Measurements from ENCODE around the gene PTPRM. TPM values are rescaled to one million over a fixed set of nuclear protein-coding genes. Genes with fewer than 3 reads are reported as not detected.

The PTPRM gene
- total RNA-seq, 1 experiment from 2014 or later: 11.1 TPM

- no peaks in the 10 kb centered on the region for H3K9me3 Mint-ChIP-seq
- ChIA-PET POLR2A (no interaction called here), CTCF (no interaction called here)
- no peaks in the 10 kb centered on the region for H3K36me3 Mint-ChIP-seq
- H3K4me1 Mint-ChIP-seq: peaks cover 4% of the 10 kb centered on the region; the same call in 1 of the 2 replicates
- ATAC-seq (no peak), DNase-seq (ENCODE audit: low spot score) (no peak)
- no peak overlapping the region for H3K4me3 Mint-ChIP-seq
- no peak overlapping the region for H3K27ac Mint-ChIP-seq
- H3K27me3 Mint-ChIP-seq (ENCODE audit: low read depth): no peaks in the 10 kb centered on the region
- TF ChIP-seq ZNF317 (CRISPR knock-in tag; IDR thresholded peaks at IDR 0.05; ENCODE audit: borderline replicate concordance, low read depth) (no peak), IRF2 (CRISPR knock-in tag; IDR thresholded peaks at IDR 0.05; ENCODE audit: borderline replicate concordance, low read depth) (no peak), HMGA2 (CRISPR knock-in tag; IDR thresholded peaks at IDR 0.05) (no peak), ZNF138 (CRISPR knock-in tag; conservative IDR thresholded peaks at IDR 0.05) (no peak)
Measured at GRCh38 chr18:7980656-7981055, 413.5 kb downstream of the PTPRM start.

- ChIA-PET POLR2A (no interaction called here), CTCF (interaction anchor here (0.6 to 1.2 kb wide), 5 partner anchors 59 to 1729 kb away, joined by 3 to 5 read pairs (median 4); no protein-coding TSS in a partner anchor)
- Mint-ChIP-seq H3K27ac (no peak overlapping the region), H3K4me3 (no peak overlapping the region), H3K4me1 (peaks cover 4% of the 10 kb centered on the region; the same call in 1 of the 2 replicates), H3K36me3 (no peaks in the 10 kb centered on the region), H3K9me3 (no peaks in the 10 kb centered on the region), H3K27me3 (ENCODE audit: low read depth) (no peaks in the 10 kb centered on the region)
- ATAC-seq (no peak), DNase-seq (ENCODE audit: low spot score) (no peak)
- TF ChIP-seq ZSCAN18 (CRISPR knock-in tag; IDR thresholded peaks at IDR 0.05) (no peak), OVOL2 (CRISPR knock-in tag; IDR thresholded peaks at IDR 0.05; ENCODE audit: borderline replicate concordance) (no peak), IRF1 (CRISPR knock-in tag; IDR thresholded peaks at IDR 0.05) (no peak), CTCF (IDR thresholded peaks at IDR 0.05) (no peak), ATF1 (CRISPR knock-in tag; IDR thresholded peaks at IDR 0.05) (no peak), ATF2 (CRISPR knock-in tag; IDR thresholded peaks at IDR 0.05; ENCODE audit: borderline replicate concordance, low read depth) (no peak), TEAD1 (CRISPR knock-in tag; IDR thresholded peaks at IDR 0.05) (no peak), SOX15 (CRISPR knock-in tag; IDR thresholded peaks at IDR 0.05) (no peak), ZNF425 (CRISPR knock-in tag; conservative IDR thresholded peaks at IDR 0.05) (no peak), ESRRA (CRISPR knock-in tag; IDR thresholded peaks at IDR 0.05; ENCODE audit: borderline replicate concordance) (no peak), USF2 (CRISPR knock-in tag; IDR thresholded peaks at IDR 0.05) (no peak), MYBL2 (CRISPR knock-in tag; IDR thresholded peaks at IDR 0.05) (no peak), ARID4B (CRISPR knock-in tag; IDR thresholded peaks at IDR 0.05; ENCODE audit: borderline replicate concordance) (no peak), ELF4 (CRISPR knock-in tag; IDR thresholded peaks at IDR 0.05; ENCODE audit: low read depth) (no peak)
Measured at GRCh38 chr18:7982216-7982615, 415.1 kb downstream of the PTPRM start.
